Tibial nerve (tissue), 4 donors: ENCODE results near the gene DNPH1. TPM values are rescaled to one million over a fixed set of nuclear protein-coding genes. Genes with fewer than 3 reads are reported as not detected.

ENCODE experiments used
- DNase-seq, 2 donors: peaks; one replicate each; pipeline ENCODE4 v3.0.0-alpha.2; 2019; ENCODE audit warnings: low spot score in 2 of 2
- H3K27ac ChIP-seq, 4 donors: fragments of 200-600 bp; sonication (generic) in 3 of 4; one replicate each; pipeline ENCODE4 v1.5.1; 2017 to 2019; ENCODE audit warnings: mild to moderate bottlenecking in 1 of 4
- H3K27me3 ChIP-seq, 2 donors: fragments of 200-600 bp; sonication (generic) in 1 of 2; one replicate each; pipeline versions ENCODE4 v1.5.1 to v1.6.0; 2017 to 2019
- H3K36me3 ChIP-seq, 3 donors: fragments of 200-600 bp; sonication (generic); one replicate each; pipeline ENCODE4 v1.5.1; 2018 to 2019
- H3K4me1 ChIP-seq, 4 donors: fragments of 200-600 bp; sonication (generic) in 3 of 4; one replicate each; pipeline ENCODE4 v1.5.1; 2017 to 2019
- H3K4me3 ChIP-seq, 4 donors: fragments of 200-600 bp; sonication (generic) in 3 of 4; one replicate each; pipeline ENCODE4 v1.5.1; 2017 to 2019; ENCODE audit warnings: mild to moderate bottlenecking in 1 of 4, moderate library complexity in 1 of 4
- H3K9me3 ChIP-seq, 4 donors: fragments of 200-600 bp; sonication (generic) in 3 of 4; one replicate each; pipeline ENCODE4 v1.5.1; 2017 to 2019
- EP300 ChIP-seq, 2 donors: sonication (generic); formaldehyde crosslinking; IDR thresholded peaks; one replicate each; pipeline ENCODE4 v1.6.1; 2017; ENCODE audit warnings: antibody characterized with exemption in 2 of 2, mild to moderate bottlenecking in 1 of 2
- POLR2A ChIP-seq, 2 donors: fragments of 450-650 bp; IDR thresholded peaks; one replicate each; pipeline ENCODE4 v1.6.1; 2017; ENCODE audit warnings: antibody characterized with exemption in 2 of 2, mild to moderate bottlenecking in 2 of 2, moderate library complexity in 2 of 2
- WGBS, 2 donors: methylation state at CpG; one replicate each; pipeline ENCODE4 v1.1.5; 2018; 5-methylcytosine and 5-hydroxymethylcytosine counted together
- total RNA-seq, 4 donors: library from RNA; depleted of rRNA; stranded (reverse); fragments of >200 nt; gene quantifications; one replicate each; pipeline ENCODE4 v1.1.0, GENCODE V29; 2016
- TF ChIP-seq, protein P1 (sequence below), 5 experiments: fragments of 200-600 bp in 3 of 5; fragments of 450-650 bp in 2 of 5; sonication (generic) in 3 of 5; IDR thresholded peaks; one replicate each; pipeline ENCODE4 v1.5.1; 2016 to 2019; ENCODE audit warnings: antibody characterized with exemption in 5 of 5, mild to moderate bottlenecking in 3 of 5, moderate library complexity in 2 of 5

The DNPH1 gene
- total RNA-seq, 4 donors from 2014 or later, result 61.8 to 114 (median 101) TPM

DNA sequence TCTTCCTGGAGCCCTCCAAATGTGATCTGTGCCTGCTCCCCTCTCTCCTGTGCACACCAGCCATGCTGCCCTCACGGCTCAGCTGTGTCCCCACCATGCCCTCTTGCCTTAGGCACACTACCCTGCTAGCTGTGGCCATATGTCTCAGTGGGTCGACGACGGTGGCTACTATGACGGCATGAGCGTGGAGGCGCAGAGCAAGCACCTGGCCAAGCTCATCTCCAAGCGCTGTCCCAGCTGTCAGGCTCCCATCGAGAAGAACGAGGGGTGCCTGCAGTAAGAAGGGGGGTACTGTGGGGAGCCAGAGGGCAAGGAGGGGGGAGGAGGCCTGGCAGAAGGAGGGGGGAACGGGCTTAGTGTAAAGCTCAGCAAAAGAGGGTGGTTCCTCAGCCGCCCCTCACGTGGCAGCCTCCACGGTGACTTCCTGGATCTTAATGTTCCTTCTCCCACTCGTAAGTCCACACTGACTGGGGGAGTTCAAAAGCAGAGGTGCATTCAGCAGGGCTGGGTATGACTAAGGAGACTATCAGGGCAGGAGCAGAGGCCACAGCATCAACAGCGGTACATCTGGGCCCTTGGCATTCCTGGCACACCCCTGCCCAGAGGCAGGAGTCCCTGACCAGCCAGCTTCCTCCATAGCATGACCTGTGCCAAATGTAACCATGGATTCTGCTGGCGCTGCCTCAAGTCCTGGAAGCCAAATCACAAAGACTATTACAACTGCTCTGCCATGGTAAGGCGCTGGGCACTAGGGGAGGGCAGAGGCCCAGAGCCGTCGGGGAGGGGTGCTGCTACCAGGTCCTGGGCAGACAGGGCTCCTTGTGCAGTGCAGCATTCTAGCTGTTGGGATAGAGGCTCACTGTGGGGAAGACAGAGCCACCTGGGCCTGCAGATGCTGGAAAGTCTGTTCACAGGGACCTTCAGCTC, 8.0 kb downstream of the DNPH1 start:
- H3K36me3 ChIP-seq, result peaks cover 0 to 99% (median under 1%) of the 10 kb centered on the region in 3 donors
- TF ChIP-seq POLR2A (IDR thresholded peaks at IDR 0.05) (no peak), EP300 (IDR thresholded peaks at IDR 0.05) (no peak)
- TF ChIP-seq, protein P1, sequence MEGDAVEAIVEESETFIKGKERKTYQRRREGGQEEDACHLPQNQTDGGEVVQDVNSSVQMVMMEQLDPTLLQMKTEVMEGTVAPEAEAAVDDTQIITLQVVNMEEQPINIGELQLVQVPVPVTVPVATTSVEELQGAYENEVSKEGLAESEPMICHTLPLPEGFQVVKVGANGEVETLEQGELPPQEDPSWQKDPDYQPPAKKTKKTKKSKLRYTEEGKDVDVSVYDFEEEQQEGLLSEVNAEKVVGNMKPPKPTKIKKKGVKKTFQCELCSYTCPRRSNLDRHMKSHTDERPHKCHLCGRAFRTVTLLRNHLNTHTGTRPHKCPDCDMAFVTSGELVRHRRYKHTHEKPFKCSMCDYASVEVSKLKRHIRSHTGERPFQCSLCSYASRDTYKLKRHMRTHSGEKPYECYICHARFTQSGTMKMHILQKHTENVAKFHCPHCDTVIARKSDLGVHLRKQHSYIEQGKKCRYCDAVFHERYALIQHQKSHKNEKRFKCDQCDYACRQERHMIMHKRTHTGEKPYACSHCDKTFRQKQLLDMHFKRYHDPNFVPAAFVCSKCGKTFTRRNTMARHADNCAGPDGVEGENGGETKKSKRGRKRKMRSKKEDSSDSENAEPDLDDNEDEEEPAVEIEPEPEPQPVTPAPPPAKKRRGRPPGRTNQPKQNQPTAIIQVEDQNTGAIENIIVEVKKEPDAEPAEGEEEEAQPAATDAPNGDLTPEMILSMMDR (IDR thresholded peaks at IDR 0.05), result no peak
- H3K27me3 ChIP-seq, result no peaks in the 10 kb centered on the region
- no peak for DNase-seq
- WGBS, 2 donors, result 81 to 87% methylated on average over 16 to 19 of the region's 20 CpGs
- H3K4me3 ChIP-seq, result no peak overlapping the region
- no peak overlapping the region for H3K27ac ChIP-seq
- peaks cover 0 to 8% (median 2%) of the 10 kb centered on the region in 4 donors for H3K4me1 ChIP-seq
- H3K9me3 ChIP-seq, result no peaks in the 10 kb centered on the region

DNA sequence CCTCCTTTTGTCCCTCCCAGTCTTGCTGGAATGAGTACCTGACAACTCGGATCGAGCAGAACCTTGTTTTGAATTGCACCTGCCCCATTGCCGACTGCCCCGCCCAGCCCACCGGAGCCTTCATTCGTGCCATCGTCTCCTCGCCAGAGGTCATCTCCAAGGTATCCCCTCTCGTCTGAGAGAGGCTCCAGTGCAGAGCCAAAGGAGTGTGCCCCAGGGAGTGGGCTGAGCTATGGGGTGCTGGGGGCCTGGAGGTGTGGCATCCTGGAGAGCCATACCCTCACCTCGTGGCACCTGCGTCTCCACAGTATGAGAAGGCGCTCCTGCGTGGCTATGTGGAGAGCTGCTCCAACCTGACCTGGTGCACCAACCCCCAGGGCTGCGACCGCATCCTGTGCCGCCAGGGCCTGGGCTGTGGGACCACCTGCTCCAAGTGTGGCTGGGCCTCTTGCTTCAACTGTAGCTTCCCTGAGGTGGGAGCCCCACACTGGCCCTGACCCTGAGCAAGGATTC, 8.8 kb downstream of the DNPH1 start:
- 88 to 91% methylated on average over 16 of the region's 16 CpGs for WGBS, 2 donors
- no peak for DNase-seq
- no peak overlapping the region for H3K4me3 ChIP-seq
- peaks cover 0 to 100% (median 9%) of the 10 kb centered on the region in 3 donors for H3K36me3 ChIP-seq
- H3K27ac ChIP-seq, result no peak overlapping the region
- TF ChIP-seq EP300 (IDR thresholded peaks at IDR 0.05) (no peak), POLR2A (IDR thresholded peaks at IDR 0.05) (no peak)
- TF ChIP-seq, protein P1 (IDR thresholded peaks at IDR 0.05), result no peak
- no peaks in the 10 kb centered on the region for H3K27me3 ChIP-seq
- H3K4me1 ChIP-seq, result peaks cover 0 to 8% (median 2%) of the 10 kb centered on the region in 4 donors
- no peaks in the 10 kb centered on the region for H3K9me3 ChIP-seq

DNA sequence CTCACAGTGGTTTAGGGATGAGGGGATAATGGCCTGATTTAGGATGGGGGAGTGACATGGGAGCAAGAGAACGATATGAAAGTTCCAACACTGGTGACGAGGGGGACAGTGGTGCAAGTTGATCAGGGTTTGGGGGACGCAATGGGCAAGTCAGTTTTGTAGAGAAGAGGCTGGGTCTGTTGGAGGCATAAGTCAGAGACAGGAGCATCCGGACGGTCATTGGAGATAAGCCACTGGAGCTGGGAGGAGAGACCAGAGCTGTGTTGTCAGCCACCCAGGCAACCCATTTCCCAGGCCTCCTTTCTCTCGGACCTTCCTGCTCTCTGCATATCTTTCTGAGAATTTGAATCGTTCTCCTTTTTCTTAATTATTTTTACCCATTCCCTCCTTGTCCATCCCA, 9.5 kb downstream of the DNPH1 start:
- no peaks in the 10 kb centered on the region for H3K27me3 ChIP-seq
- TF ChIP-seq EP300 (IDR thresholded peaks at IDR 0.05) (no peak), POLR2A (IDR thresholded peaks at IDR 0.05) (no peak)
- TF ChIP-seq, protein P1 (IDR thresholded peaks at IDR 0.05), result no peak
- WGBS, 2 donors, result 83 to 88% methylated on average over 7 of the region's 7 CpGs
- no peaks in the 10 kb centered on the region for H3K9me3 ChIP-seq
- peaks cover 0 to 8% (median 2%) of the 10 kb centered on the region in 4 donors for H3K4me1 ChIP-seq
- no peak overlapping the region for H3K4me3 ChIP-seq
- peaks cover 0 to 100% (median 10%) of the 10 kb centered on the region in 3 donors for H3K36me3 ChIP-seq
- no peak overlapping the region for H3K27ac ChIP-seq
- DNase-seq, result no peak

DNA sequence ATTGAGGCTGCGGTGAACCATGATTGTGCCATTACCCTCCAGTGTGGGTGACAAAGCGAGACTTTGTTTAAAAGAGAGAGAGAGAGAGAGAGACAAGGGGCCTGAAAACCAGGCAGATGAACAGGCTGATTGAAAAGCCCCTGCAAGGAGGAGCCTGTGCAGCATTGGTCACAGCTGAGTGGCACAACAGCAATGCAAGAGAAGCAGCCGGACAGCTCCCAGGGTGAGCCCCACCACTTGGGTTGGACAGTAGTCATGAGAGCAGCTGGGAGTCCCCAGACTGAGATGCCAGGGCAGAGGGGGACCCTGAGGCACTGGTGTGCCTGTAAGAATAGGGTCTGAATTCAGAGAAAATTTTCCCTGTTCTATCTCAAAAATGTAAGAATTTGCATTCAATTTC, 10.2 kb downstream of the DNPH1 start:
- Histone ChIP-seq H3K36me3 (peaks cover 0 to 100% (median 10%) of the 10 kb centered on the region in 3 donors), H3K27ac (no peak overlapping the region), H3K4me1 (peaks cover 0 to 3% (median 0%) of the 10 kb centered on the region in 4 donors), H3K9me3 (no peaks in the 10 kb centered on the region), H3K27me3 (no peaks in the 10 kb centered on the region), H3K4me3 (no peak overlapping the region)
- 73 to 80% methylated on average over 3 of the region's 3 CpGs for whole genome bisulfite sequencing, 2 donors
- no peak for TF ChIP-seq EP300 (IDR thresholded peaks at IDR 0.05)
- TF ChIP-seq POLR2A (IDR thresholded peaks at IDR 0.05), result no peak
- TF ChIP-seq, protein P1 (IDR thresholded peaks at IDR 0.05), result no peak
- no peak for DNase-seq

DNA sequence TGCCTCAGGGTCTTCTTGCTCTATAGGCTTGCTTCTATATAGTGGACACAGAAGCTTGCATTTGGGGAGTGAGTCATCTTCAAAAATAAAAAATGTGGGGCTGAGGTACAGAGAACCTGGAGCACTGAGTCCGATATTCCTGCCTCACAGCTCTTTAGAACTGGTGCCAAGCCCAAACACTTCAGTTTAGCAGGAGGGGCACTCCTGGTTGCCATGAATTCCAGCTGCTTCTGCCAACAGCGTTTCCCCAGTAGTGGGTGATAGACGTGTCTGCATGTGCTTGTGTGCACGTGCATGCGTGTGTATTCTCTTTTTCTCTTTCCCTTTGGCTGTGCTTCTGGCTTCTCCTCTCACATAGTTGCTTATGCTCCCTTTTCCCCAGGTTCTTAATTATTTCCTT, 11.9 kb downstream of the DNPH1 start:
- WGBS, 2 donors, result 77 to 87% methylated on average over 5 of the region's 5 CpGs
- no peak overlapping the region for H3K4me3 ChIP-seq

More for the DNA sequence above, 11.9 kb downstream of the DNPH1 start:
- no peak for TF ChIP-seq EP300 (IDR thresholded peaks at IDR 0.05)
- TF ChIP-seq POLR2A (IDR thresholded peaks at IDR 0.05), result no peak
- TF ChIP-seq, protein P1 (IDR thresholded peaks at IDR 0.05), result no peak
- H3K27me3 ChIP-seq, result no peaks in the 10 kb centered on the region
- H3K4me1 ChIP-seq, result no peaks in the 10 kb centered on the region
- peaks cover 0 to 97% (median 10%) of the 10 kb centered on the region in 3 donors for H3K36me3 ChIP-seq
- no peaks in the 10 kb centered on the region for H3K9me3 ChIP-seq
- no peak overlapping the region for H3K27ac ChIP-seq
- DNase-seq, result no peak
